ENCODE measurements around the gene RAB36.

RAB36 gene

DNA sequence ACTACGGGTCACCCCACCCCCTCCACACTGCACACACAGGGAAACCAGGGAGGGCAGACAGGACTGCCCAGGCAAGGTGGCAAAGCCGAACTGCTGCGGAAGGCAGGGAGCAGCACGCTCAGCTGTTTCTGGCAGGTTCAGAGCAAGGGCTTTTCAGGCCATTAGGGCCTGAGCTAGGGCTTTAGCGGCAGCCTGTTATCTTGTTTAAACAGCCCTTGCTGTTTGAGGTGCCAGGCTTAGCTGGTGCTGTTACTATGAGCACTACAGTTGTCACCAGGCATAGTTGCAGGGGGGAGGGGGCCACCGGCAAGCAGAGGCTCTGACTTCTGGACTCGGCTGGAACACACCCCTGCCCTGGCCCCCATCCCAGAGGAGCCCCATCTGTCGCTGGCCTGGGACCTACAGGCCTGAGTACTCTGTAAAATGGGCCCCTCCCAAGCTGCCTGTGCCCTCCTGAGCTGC lies 38.3 kb upstream of the RAB36 start:
- H2BK12ac ChIP-seq (ENCODE audit: low read length): peak overlapping the region; percentile 23
- peak overlapping the region; percentile 56 for H3K18ac ChIP-seq (ENCODE audit: low read length)
- no peak overlapping the region for H2BK5ac ChIP-seq (ENCODE audit: low read length)
- no peaks in the 10 kb centered on the region for H3K79me1 ChIP-seq (ENCODE audit: low read depth, low read length)
- H3K14ac ChIP-seq (ENCODE audit: low read length): no peak overlapping the region
- H3K23ac ChIP-seq (ENCODE audit: low read depth, low read length, poor library complexity): peak overlapping the region; percentile 86
- no peak overlapping the region for H3K4me3 ChIP-seq (ENCODE audit: low read length in 2 of 2)
- no peak overlapping the region for H3K27ac ChIP-seq (replicated peaks; ENCODE audit: low read length)
- H3K4me1 ChIP-seq (ENCODE audit: control insufficient read depth in 2 of 2, insufficient read depth in 1 of 2, low read depth in 1 of 2, low read length in 2 of 2): peaks cover 4 to 10% of the 10 kb centered on the region in 2 donors
- no peak for DNase-seq (ENCODE audit: low spot score)
- H3K9me3 ChIP-seq (replicated peaks in 1 of 2; ENCODE audit: control insufficient read depth in 2 of 2, insufficient read depth in 1 of 2, low read depth in 1 of 2, low read length in 2 of 2): no peaks in the 10 kb centered on the region
- no peak overlapping the region for H2BK120ac ChIP-seq (ENCODE audit: low read depth, low read length)
- H3K9ac ChIP-seq (ENCODE audit: low read depth, low read length, poor library complexity): peak overlapping the region; percentile 51
- no peaks in the 10 kb centered on the region for H3K27me3 ChIP-seq (ENCODE audit: control insufficient read depth in 3 of 3, insufficient read depth in 3 of 3, low read depth in 1 of 3, low read length in 3 of 3)
- H4K91ac ChIP-seq (ENCODE audit: low read depth, low read length, poor library complexity): no peak overlapping the region
- no peak overlapping the region for H2AK5ac ChIP-seq (ENCODE audit: low read depth, low read length)
- peaks cover under 1 to 8% of the 10 kb centered on the region in 2 donors for H3K36me3 ChIP-seq (replicated peaks in 1 of 2; ENCODE audit: control insufficient read depth in 2 of 2, insufficient read depth in 2 of 2, low read length in 2 of 2)
- H3K4ac ChIP-seq (ENCODE audit: low read length): no peak overlapping the region
- H3K4me2 ChIP-seq (ENCODE audit: insufficient read depth, low read length, poor library complexity, severe bottlenecking): no peak overlapping the region
- H2BK15ac ChIP-seq (ENCODE audit: low read length): no peak overlapping the region
- WGBS, 2 donors (ENCODE audit: extremely low coverage in 2 of 2, insufficient read length in 2 of 2, insufficient replicate concordance in 1 of 2): no CpG with 5 or more reads among the region's 8 CpGs
- no peak overlapping the region for H4K8ac ChIP-seq (ENCODE audit: low read depth, low read length)
- H2AFZ ChIP-seq (ENCODE audit: low read length): no peak overlapping the region

DNA sequence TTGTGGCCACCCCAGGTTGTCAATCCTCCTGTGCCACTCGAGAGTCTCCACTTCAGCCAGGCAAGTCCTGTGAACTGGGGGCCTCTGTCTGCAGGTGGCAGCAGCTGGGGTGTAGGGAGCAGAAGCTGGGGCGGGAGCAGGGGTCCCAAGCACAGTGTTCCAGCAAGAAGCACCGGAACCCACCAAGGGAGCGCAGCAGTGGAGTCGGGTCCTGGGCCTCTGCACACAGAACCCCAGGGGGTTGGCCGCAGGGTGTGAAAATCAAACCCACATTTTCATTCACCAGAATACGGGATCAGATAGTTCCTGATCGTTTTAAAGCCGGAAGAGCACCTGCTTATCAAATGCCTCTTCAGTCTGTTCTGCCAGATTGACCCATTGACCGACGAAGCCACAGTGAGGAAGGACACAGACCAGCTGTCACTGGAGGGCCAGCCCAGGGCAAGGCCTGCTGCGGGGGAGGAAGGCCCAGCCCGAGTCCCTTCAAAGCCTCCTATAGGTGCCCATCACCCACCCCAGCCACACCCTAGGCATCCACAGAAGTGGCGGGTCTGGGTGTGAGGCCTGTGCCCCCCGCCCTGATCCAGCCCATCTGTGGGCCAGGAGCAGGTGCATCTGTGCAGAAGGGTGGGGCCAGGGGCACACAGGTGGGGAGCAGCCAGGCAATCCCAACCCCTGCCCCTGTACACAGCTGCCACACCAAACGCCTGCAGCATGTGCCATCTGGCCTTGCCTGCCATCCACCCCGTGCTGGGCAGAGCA lies 37.6 kb upstream of the RAB36 start:
- no peak overlapping the region for H2AFZ ChIP-seq (ENCODE audit: low read length)
- H4K8ac ChIP-seq (ENCODE audit: low read depth, low read length): no peak overlapping the region
- no peaks in the 10 kb centered on the region for H3K27me3 ChIP-seq (ENCODE audit: control insufficient read depth in 3 of 3, insufficient read depth in 3 of 3, low read depth in 1 of 3, low read length in 3 of 3)
- no peak overlapping the region for H3K14ac ChIP-seq (ENCODE audit: low read length)
- H4K91ac ChIP-seq (ENCODE audit: low read depth, low read length, poor library complexity): no peak overlapping the region
- H2BK120ac ChIP-seq (ENCODE audit: low read depth, low read length): no peak overlapping the region
- peaks cover 4 to 10% of the 10 kb centered on the region in 2 donors for H3K4me1 ChIP-seq (ENCODE audit: control insufficient read depth in 2 of 2, insufficient read depth in 1 of 2, low read depth in 1 of 2, low read length in 2 of 2)
- no peak overlapping the region for H3K4me2 ChIP-seq (ENCODE audit: insufficient read depth, low read length, poor library complexity, severe bottlenecking)
- no CpG with 5 or more reads among the region's 17 CpGs for WGBS, 2 donors (ENCODE audit: extremely low coverage in 2 of 2, insufficient read length in 2 of 2, insufficient replicate concordance in 1 of 2)
- H2BK15ac ChIP-seq (ENCODE audit: low read length): no peak overlapping the region
- H2AK5ac ChIP-seq (ENCODE audit: low read depth, low read length): no peak overlapping the region
- no peak overlapping the region for H3K27ac ChIP-seq (replicated peaks; ENCODE audit: low read length)
- no peaks in the 10 kb centered on the region for H3K79me1 ChIP-seq (ENCODE audit: low read depth, low read length)
- H3K9ac ChIP-seq (ENCODE audit: low read depth, low read length, poor library complexity): no peak overlapping the region
- no peak overlapping the region for H3K18ac ChIP-seq (ENCODE audit: low read length)
- no peaks in the 10 kb centered on the region for H3K9me3 ChIP-seq (replicated peaks in 1 of 2; ENCODE audit: control insufficient read depth in 2 of 2, insufficient read depth in 1 of 2, low read depth in 1 of 2, low read length in 2 of 2)
- no peak overlapping the region for H3K4me3 ChIP-seq (ENCODE audit: low read length in 2 of 2)
- peak overlapping the region; percentile 86 for H3K23ac ChIP-seq (ENCODE audit: low read depth, low read length, poor library complexity)
- H3K36me3 ChIP-seq (replicated peaks in 1 of 2; ENCODE audit: control insufficient read depth in 2 of 2, insufficient read depth in 2 of 2, low read length in 2 of 2): peaks cover 0 to 8% of the 10 kb centered on the region in 2 donors
- H3K4ac ChIP-seq (ENCODE audit: low read length): no peak overlapping the region
- DNase-seq (ENCODE audit: low spot score): no peak
- H2BK12ac ChIP-seq (ENCODE audit: low read length): no peak overlapping the region
- H2BK5ac ChIP-seq (ENCODE audit: low read length): no peak overlapping the region

DNA sequence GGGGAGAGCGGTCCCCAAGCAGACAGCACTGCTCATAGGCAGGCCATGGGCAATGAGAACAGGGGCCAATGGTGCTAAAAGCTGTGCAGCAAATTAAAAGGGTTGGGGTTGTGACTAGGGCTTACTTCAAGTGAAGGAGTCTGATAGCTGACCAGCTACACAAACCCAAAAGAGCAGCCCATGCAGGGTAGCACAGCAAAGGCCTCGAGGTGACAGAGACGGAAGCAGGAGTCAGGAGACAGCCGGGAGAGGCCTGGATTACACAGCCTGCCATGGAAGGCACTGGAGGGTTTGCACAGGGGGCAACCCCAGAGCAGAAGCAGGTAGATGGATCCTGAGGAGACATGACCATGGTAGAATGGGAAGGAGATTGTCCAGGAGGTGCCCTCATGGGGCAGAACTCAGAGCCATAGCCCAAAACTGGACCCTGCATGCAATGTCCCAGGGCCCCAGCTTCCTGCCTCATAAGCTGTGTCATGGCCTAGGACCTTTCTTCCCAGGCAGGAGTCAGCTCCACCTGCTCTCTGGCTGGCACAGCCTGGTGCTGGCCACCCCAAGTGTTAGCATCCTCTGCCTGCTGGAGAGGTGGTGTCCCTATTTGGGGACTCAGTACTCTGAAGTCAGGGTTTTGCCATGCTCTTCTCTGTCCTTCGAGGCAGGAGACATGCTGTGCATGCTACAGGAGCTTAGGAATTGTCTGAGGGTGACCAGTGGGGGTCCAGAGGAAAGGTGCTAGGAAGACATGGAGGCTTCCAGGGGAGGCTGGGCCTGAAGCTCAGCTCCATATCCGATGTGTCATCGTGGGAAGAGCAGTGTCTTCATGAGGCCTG lies 36.8 kb upstream of the RAB36 start:
- WGBS, 2 donors (ENCODE audit: extremely low coverage in 2 of 2, insufficient read length in 2 of 2, insufficient replicate concordance in 1 of 2): no CpG with 5 or more reads among the region's 7 CpGs
- H2BK120ac ChIP-seq (ENCODE audit: low read depth, low read length): no peak overlapping the region
- H2BK5ac ChIP-seq (ENCODE audit: low read length): no peak overlapping the region
- H3K4me1 ChIP-seq (ENCODE audit: control insufficient read depth in 2 of 2, insufficient read depth in 1 of 2, low read depth in 1 of 2, low read length in 2 of 2): peaks cover 4 to 10% of the 10 kb centered on the region in 2 donors
- no peak overlapping the region for H3K4me2 ChIP-seq (ENCODE audit: insufficient read depth, low read length, poor library complexity, severe bottlenecking)
- no peaks in the 10 kb centered on the region for H3K9me3 ChIP-seq (replicated peaks in 1 of 2; ENCODE audit: control insufficient read depth in 2 of 2, insufficient read depth in 1 of 2, low read depth in 1 of 2, low read length in 2 of 2)
- no peak overlapping the region for H3K18ac ChIP-seq (ENCODE audit: low read length)
- H4K8ac ChIP-seq (ENCODE audit: low read depth, low read length): no peak overlapping the region
- H2BK12ac ChIP-seq (ENCODE audit: low read length): no peak overlapping the region
- peak overlapping the region; percentile 59 for H3K23ac ChIP-seq (ENCODE audit: low read depth, low read length, poor library complexity)
- H3K27me3 ChIP-seq (ENCODE audit: control insufficient read depth in 3 of 3, insufficient read depth in 3 of 3, low read depth in 1 of 3, low read length in 3 of 3): no peaks in the 10 kb centered on the region
- no peak for DNase-seq (ENCODE audit: low spot score)
- no peak overlapping the region for H3K4me3 ChIP-seq (ENCODE audit: low read length in 2 of 2)
- no peak overlapping the region for H4K91ac ChIP-seq (ENCODE audit: low read depth, low read length, poor library complexity)
- H3K4ac ChIP-seq (ENCODE audit: low read length): no peak overlapping the region
- H2AK5ac ChIP-seq (ENCODE audit: low read depth, low read length): no peak overlapping the region
- no peaks in the 10 kb centered on the region for H3K79me1 ChIP-seq (ENCODE audit: low read depth, low read length)
- no peak overlapping the region for H3K14ac ChIP-seq (ENCODE audit: low read length)
- no peak overlapping the region for H2AFZ ChIP-seq (ENCODE audit: low read length)
- H3K9ac ChIP-seq (ENCODE audit: low read depth, low read length, poor library complexity): no peak overlapping the region
- peaks cover 0 to 6% of the 10 kb centered on the region in 2 donors for H3K36me3 ChIP-seq (replicated peaks in 1 of 2; ENCODE audit: control insufficient read depth in 2 of 2, insufficient read depth in 2 of 2, low read length in 2 of 2)
- no peak overlapping the region for H2BK15ac ChIP-seq (ENCODE audit: low read length)
- H3K27ac ChIP-seq (replicated peaks; ENCODE audit: low read length): no peak overlapping the region

DNA sequence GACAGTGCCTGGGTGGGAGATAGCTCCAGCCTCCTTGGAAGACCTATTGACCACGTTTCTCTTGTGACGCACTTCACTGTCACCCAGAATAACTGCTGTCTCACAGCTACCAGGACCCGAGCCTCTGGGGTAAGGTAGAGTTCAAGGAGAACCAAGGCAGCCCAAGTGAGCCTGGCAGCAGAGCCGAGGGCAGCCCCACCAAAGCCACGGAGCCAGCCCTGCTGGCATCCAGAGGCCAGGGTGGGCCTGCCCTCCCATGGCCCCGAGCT lies 36.3 kb upstream of the RAB36 start:
- Histone ChIP-seq H2BK15ac (ENCODE audit: low read length) (no peak overlapping the region), H3K27me3 (ENCODE audit: control insufficient read depth in 3 of 3, insufficient read depth in 3 of 3, low read depth in 1 of 3, low read length in 3 of 3) (no peaks in the 10 kb centered on the region), H2AFZ (ENCODE audit: low read length) (no peak overlapping the region), H4K91ac (ENCODE audit: low read depth, low read length, poor library complexity) (no peak overlapping the region), H3K4me1 (ENCODE audit: control insufficient read depth in 2 of 2, insufficient read depth in 1 of 2, low read depth in 1 of 2, low read length in 2 of 2) (peaks cover 4 to 8% of the 10 kb centered on the region in 2 donors), H3K14ac (ENCODE audit: low read length) (no peak overlapping the region), H3K4ac (ENCODE audit: low read length) (no peak overlapping the region), H3K27ac (replicated peaks; ENCODE audit: low read length) (no peak overlapping the region), H3K79me1 (ENCODE audit: low read depth, low read length) (no peaks in the 10 kb centered on the region), H3K36me3 (replicated peaks in 1 of 2; ENCODE audit: control insufficient read depth in 2 of 2, insufficient read depth in 2 of 2, low read length in 2 of 2) (peaks cover 0 to 6% of the 10 kb centered on the region in 2 donors), H3K23ac (ENCODE audit: low read depth, low read length, poor library complexity) (peak overlapping the region; percentile 45), H2BK12ac (ENCODE audit: low read length) (no peak overlapping the region), H3K18ac (ENCODE audit: low read length) (no peak overlapping the region), H3K9ac (ENCODE audit: low read depth, low read length, poor library complexity) (no peak overlapping the region), H3K9me3 (replicated peaks in 1 of 2; ENCODE audit: control insufficient read depth in 2 of 2, insufficient read depth in 1 of 2, low read depth in 1 of 2, low read length in 2 of 2) (no peaks in the 10 kb centered on the region), H2AK5ac (ENCODE audit: low read depth, low read length) (no peak overlapping the region), H2BK120ac (ENCODE audit: low read depth, low read length) (no peak overlapping the region), H3K4me2 (ENCODE audit: insufficient read depth, low read length, poor library complexity, severe bottlenecking) (no peak overlapping the region), H4K8ac (ENCODE audit: low read depth, low read length) (no peak overlapping the region), H2BK5ac (ENCODE audit: low read length) (no peak overlapping the region), H3K4me3 (ENCODE audit: low read length in 2 of 2) (no peak overlapping the region)
- no CpG with 5 or more reads among the region's 6 CpGs for WGBS, 2 donors (ENCODE audit: extremely low coverage in 2 of 2, insufficient read length in 2 of 2, insufficient replicate concordance in 1 of 2)
- DNase-seq (ENCODE audit: low spot score): no peak
